ENCODE results near the gene FAXC.
"Not testable (repeated sequence)": the region's sequence is repeated elsewhere in the genome, so short reads cannot be mapped to it uniquely, and the experiment has no call there.

FAXC gene

DNA sequence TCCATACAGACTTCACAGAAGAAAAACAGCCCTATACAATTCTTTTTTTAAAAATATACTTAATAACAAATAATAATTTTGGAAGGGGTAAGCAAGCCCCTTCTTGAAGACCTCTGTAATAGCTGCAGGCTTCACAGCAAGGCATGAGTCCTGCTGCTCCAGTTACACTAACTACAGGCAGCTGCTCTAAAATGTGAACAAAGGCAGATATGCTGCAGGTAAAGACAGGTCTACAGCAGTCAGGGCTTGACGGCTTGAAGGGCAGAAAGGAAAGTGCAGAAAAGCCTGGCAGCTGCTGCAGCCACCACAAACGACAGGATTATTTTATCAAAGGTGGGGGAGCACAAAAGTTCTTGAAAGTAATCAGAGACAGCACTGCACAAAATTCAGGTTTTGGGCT is 11.3 kb downstream of the FAXC start:
- no peak for DNase-seq

DNA sequence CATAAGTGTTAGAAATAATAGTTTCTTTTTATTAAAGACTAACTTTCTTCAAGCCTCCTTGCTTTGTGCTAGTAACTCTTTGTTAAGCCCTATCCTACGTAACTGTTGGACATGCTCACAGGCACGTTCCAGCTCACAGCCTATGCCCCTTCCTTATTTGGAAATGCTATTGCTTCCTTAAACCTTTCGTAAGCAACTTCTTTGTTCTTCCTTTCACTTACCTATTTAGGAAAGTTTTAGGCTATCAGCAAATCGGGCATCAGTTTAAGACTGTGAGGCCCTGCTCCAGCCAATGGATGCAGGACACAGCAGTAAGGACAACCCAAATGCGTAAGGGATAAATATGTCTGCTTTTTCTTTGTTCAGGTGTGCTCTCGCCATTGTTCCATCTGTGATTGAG is 14.2 kb downstream of the FAXC start:
- not testable (repeated sequence) for DNase-seq

DNA sequence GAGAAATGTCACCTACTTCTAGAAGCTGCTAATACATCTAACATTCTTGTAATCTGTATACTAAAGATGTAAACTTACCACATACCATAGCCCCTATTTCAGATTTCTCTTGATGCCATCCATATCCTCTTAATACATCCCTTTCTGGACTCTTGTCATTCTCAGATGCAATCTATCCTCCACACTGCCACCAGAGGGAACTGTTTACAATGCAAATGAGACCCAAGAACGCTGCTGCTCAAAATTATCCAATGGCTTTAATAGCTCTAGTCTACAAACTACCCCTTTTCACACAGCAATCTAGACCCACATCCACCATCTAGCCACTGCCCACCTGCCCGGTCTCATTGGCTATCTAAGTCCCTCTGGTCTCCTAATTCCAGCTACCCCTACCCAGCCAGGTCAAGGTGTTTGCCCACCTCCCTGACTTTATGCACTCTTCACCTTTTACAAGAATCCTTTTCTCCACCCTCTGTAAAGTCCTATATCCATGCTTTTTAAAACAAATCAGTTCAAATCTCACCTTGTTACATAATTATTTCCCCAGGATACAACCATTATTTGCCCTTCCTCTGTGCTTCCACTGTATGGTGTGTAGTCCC is 14.8 kb downstream of the FAXC start:
- no peak for DNase-seq

DNA sequence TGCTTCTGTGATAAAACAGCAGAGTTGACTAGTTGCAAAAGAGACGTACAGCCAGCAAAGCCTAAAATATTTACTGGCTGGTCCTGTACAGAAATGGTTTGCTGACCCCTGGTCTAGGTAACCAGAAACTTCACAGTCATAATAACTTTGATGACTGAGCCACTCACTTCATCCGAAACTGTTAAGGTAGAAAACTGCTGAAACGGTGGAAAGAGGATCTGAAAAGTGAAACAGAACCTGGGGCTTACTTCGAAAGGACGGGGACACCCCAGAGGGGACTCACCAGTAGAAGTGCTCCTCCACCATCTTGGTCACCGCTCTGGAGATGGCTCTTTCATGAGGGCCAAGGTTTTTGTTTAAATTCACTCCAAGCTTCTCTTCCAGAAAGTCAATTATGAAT is 16.4 kb downstream of the FAXC start:
- no peak for DNase-seq

DNA sequence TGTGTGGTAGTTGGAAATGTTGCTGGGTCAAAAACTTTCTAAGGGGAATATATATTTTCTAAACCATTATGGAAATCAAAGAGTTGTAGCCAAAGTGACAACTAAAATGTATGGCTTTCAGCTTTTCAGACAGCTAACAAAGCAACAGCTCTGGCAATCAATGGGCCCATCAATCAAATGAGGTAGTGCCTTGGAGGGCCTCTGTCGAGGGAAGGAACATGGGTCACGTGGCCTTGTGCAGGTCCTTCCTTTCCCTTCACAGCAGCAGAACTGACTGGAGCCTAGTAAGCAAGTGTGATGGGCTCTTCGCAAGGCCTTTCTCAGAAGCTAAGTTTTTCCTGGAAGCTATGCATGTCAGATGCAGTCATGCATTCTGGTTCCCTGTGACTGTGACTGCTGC is 17.9 kb downstream of the FAXC start:
- no peak for DNase-seq

DNA sequence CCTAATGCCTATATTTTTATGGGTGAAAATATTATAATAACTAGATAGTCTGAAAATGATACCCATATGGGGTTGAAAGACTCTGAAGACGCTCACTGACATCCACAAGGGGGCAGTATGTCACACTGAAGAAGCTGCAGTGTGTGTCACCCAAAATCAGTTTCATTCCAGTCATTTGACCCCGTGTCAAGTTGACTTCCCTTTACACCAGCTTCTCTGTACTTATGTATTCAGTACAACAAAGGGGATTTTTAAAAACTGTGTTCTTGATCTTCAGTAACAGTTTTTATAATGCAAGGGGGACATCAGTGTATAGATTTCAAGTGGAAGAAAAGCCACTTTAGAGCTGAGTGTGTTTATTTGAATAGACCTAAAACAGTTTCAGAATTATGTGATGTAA is 19.3 kb downstream of the FAXC start:
- no peak for DNase-seq

DNA sequence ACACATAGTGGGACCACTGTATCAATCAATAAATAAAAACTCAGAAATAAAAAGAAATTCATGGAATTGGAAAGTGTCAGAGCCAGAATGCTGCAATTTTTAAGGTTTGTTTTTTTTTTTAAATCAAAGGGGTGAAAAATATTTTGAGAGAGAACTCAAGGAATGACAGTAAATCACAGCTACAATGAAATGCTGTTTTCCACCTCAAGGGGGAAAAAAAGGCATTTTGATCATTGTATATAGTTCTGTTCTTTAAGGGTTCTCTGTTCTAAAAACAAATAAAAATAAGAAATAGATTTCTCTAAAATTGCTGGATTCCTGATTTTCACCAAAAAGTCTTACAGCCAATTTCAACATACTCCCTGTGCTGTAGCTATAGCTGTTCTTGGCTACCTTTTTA is 24.5 kb downstream of the FAXC start:
- no peak for DNase-seq

DNA sequence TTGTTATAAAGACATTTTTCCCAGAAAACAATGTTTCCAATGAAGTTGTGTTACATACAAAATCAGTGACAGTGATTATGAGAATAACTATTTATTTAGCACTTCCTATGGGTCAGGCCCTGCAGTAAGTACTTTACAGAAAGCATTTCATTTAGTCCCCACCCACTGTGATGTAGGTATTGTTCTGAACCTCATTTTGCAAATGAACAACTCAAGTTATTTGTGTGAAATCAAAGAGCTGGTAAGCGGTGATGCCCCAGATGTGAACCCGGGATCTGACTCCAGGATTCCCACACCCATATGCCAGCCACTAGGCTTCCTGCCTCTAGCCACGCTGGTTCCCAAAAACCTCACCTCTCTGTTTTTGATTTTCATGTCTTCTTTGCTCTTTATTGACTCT is 30.9 kb downstream of the FAXC start:
- DNase-seq, result no peak

DNA sequence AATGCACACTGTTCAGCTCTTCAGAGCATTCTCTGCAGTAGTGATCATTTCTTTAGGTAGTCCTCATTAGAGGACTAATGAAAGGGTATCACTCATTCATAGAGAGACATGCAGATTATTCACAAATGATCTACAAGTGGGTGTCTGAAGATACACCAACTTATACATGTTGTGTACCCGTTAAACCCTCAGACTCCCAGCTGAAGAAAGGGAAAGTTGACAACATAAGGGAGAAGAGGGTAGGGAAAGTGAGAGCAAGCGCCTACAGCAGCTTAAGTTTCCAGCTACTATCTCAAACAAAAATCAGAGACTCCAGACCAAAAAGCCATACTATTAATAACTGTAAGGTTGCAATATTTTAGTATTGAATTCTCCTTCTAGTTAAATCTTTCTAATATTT is 37.1 kb downstream of the FAXC start:
- no peak for DNase-seq

DNA sequence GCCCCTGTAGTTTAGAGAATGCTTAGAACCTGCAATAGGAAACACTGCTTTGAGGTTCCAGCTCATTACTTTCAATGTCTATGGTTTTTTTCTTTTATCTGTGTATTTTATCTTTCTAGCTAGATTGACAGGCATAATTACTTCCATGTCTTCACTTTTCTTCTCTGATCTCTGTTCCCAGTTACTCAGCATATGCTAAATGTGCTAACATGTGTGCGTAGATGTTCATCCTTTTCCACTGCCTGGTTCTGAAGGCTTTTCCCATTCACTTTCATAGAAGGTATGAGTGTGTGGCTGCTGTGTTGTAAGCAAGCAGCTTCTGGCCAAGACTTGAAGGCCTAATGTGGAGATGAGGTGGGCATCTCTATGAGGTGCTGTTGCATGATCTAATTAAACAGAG is 38.9 kb downstream of the FAXC start:
- DNase-seq, result no peak

DNA sequence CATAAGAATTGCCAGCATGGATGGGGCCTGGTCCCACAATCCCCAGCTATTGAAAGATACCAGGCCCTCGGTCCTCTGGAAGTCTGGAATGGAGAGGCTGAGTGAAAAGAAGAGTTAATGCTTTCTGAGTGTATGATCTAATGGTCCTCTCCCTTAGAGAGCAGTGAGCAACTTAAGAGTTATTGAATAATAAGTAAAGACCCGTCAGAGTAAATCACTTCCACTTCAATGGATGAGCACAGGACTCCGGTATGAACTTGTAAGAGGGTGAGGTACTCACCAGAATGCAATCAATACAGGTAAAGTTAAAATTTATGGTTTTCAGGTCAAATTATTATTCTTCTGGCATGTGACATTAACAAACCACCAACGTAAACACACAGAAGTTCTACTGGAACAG is 39.9 kb downstream of the FAXC start:
- DNase-seq, result no peak

DNA sequence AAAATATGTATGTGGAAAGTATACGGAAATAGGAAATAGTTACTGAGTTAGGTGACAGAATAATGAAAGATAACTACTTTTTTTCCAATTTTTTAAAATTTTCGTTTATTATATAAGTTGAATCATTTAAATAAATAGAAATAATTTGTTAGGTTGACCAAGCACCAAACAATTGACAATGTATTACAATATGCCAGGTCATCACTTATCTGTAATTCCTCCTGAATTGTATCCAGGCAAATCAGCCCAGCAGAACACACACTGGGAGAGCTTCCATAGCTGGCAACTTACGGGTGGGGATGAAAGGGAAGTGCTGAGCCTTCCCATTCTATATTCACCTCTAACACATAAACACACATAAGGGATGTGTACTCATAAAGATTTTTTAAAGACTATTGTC is 40.7 kb downstream of the FAXC start:
- no peak for DNase-seq

DNA sequence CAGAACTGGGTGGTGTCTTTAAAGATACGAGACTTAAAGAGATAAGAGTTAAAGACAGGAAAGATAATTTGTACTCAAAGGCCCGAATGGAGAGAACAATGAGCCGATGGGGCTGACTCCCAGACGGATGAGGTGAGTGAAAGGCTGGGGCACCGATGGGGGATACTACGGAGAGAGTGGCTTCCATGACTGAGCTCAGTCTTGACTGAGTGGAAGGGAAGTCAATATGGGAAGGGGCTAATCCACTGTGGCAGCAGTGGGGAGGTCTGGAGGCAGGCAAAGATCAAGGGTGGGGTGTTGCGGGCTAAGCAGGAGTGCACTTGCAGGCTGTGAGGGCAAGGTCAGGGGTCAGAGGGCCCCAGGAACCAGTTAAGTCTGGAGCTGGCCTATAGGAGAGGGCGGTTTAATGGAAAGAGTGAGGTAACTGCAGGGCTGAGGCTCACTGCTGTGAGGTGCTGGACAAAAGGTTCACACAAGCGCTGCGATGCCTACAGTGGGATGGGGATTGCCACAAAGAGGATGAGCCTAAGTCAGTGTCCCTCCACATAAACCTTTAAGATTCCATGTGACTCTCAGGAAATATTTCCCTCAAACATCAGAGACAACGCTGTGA is 42.1 kb downstream of the FAXC start:
- no peak for DNase-seq

DNA sequence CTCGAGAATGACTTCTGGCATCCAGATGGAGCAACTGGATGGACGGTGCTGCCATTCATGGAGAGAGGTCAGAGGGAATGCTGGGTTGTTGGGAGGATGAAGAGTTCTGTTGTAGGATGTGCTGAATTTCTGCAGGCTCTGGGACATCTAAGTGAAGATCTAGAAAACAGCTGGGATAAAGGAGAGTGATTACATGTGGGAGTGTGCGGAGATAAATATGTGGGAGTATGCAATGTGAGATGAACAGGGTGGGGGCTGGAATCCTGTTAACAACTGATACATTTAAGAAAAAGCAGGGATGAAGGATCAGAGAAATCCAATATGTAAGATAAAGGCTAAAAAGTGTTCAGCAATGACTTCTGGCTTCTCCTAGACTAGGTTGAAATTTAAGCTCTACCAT is 43.1 kb downstream of the FAXC start:
- DNase-seq, result no peak

DNA sequence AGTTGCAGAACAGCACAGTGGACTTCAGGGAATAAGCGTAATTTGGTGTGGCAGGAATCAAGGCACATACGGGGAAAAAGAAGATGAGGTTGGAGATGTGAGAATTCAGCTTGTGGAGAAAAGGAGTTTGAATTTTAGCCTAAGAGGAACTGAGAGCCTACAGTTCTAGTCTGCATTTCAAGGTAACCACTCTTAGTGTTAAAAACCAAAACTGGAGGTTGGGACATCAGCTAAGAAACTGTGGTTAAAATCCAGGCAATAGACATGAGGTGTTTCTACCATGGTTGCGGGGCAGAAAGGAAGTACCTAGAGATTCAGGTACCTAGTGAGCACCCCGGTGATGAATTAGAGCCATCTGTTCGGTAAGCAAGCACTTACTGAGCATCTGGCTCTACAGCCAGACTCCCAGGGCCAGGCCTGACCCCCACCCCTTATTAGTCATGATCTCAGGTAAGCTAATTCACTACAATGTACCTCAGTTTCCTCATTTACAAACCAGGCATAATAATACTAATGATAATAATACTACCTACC is 44.4 kb downstream of the FAXC start:
- no peak for DNase-seq

DNA sequence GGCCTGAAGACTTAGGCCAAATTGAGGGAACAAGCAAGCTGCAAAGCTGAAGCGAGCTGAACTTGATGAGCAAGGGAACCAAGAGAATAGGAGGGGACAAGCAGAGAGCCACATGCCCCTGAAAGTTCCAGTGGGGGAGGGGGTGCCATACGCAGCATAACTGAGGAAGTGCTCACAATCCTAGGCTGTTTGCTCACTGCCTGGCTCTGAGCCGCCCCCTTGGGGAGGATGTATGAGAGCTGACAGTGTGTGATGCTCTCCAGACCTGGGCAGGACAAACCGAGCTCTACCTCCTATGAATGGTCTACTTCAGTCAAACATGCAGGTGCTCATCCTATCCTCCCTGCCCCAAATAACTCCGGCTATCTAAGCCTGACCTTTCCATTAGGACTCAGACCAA is 52.1 kb downstream of the FAXC start:
- DNase-seq, result no peak

DNA sequence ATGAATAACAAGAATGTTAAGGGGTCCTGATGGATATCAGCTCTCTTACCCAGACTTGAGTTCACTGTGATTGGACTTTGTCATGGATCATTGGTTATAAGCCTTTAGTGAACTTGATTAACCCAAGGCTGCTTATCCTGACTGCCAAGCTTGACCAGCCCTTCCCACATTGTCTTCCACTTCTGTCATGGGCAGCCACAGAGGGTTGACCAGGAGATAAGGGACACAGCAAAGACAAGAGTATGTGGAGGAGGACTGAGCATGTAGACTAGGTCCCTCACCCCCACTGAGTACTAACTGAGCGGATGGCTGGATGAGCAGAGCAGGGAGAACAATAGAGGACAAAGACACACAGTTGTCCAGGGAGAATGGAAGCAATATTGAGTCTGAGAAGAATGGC is 52.5 kb downstream of the FAXC start:
- no peak for DNase-seq

DNA sequence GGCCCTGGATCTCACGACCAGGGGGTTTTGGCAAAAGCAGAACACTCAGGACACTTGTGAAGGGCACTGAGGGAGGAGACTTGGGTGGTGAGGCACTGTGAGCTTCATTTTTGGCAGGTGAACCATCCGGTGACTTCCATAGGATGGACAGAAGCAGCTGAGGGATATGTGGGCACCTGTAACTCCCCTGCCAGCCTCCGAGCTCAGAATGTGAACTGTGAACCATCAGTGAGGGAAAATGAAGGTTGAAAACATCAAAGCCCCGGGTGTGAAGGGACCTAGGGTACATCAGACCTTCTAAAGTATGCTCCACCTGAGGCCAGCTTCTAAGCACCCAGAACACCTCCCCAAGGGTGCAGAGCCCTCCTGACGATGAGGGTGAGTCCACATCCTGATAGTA is 53.2 kb downstream of the FAXC start:
- no peak for DNase-seq

DNA sequence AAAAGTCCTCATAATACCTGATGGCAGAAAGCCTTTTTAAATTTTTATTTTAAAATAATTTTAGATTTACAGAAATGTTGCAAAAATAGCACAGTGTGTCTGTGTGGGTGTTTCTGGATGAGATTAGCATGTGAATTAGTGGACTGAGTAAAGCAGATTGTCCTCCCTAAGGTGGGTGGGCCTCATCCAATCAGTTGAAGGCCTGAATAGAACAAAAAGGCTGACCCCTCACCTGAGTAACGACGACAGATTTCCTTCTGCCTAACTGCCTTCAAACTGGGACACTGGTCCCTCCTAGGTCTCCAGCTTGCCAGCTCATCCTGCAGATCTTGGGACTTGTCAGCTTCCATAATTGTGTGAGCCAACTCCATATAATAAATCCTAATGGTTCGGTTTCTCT is 54.2 kb downstream of the FAXC start:
- DNase-seq, result no peak

DNA sequence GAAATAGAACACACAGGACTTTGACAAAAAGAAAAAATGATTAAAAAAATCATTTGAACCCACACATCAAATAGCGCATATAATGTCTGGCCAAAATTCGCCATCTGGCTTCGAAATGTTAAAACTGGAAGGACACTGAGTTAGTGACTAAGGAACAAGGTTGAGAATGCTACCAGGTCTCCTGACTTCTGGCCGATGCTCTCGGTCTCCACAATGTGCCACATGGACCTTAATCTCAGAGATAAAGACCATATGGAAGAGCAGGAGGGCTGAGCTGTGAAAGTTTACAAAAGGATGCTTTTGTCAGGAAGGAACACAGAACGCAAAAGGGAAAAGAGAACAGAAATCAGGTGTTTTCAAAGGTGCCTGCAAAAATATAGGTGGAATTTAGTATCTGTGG is 54.7 kb downstream of the FAXC start:
- no peak for DNase-seq

DNA sequence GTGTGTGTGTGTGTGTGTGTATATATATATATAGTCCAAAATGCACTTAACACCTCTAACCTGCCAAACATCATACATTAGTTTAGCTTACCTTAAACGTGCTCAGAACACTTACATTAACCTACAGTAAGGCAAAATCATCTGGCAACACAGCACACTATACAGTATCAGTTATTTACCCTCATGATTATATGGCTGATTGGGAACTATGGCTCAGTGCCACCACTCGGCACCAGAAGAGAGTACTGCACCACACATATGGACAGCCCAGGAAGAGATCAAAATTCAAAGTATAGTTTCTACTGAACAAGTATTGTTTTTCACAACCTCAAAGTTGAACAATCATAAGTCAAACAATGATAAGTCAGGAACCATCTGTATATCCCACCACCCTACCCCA is 59.8 kb downstream of the FAXC start:
- DNase-seq, result no peak

DNA sequence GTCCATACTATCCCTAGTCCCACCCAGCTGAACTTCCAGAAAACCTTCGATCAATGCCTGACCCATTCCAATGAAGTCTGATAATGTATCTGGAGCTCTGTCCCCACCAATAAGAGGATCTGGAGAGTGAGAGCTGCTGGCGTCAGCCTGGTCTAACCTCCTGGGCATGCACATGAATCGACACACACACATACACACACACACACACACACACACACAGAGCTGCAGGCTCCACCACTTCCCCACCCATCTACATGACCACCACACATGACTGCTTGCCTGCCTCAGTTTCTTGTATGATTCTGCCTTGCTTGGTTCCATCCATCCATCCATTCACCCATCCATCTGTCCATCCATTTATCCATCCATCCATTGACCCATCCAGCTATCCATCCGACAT is 60.8 kb downstream of the FAXC start:
- no peak for DNase-seq

DNA sequence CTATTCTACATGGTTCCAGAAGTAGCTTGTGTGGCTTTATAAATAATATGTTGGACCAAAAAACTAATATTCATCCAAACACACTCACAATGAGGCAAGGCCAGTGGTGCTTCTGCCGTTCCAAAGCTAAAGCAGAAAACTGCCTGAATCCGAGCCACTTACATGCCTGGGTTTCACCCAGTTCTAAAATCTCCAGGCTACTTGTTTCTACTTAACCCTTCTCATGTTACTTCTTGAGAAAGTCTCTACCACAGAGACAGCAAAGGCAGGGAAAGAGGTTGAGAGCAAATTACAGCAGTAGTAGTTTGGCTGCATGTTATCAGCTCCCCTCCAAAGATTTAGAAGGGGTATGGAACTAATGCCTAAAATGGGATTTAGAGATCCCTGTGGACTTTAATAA is 62.0 kb downstream of the FAXC start:
- no peak for DNase-seq

DNA sequence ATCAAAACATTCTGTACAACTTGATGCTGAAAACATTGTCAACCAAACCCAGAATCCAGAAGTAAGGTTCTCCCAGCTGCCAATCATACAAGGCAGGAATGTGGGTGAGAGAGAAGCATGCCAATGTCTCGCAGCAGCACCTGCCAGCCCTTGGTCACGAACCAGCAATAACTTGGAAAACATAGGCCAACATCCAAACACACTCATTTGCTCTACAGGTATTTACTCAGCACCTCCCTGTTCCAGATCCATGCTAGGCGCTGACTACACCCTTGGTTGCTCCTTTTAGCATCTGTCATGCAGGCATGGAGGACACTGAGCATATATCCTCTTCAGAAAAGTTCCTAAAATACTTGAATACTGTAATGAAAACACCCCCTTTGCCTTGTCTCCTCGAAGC is 63.6 kb downstream of the FAXC start:
- DNase-seq, result no peak

DNA sequence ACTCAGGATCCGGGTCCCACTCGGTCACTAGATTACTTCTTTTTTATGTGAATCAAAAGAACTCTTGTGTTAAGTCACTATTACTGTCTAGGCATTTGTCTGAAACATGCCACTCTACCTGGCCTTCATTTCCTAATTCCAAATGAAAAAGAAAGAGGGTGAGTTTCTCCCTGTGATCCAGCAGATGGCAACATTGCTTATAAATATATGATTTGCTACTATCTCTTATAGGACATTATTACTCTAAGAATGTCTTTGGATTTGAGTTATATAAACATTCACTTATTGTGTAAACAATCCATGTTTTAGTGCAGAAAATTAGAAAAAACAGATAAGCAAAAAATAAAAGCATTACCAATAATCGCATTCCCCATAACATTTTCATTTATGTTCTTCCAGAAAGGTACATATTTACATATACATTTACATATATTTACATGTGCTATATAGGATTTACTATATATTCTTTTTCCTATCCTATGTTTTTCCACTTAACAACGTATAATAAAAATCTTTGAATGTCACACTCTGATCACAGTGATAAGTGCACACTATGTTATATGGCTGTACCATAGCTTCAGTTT is 66.9 kb downstream of the FAXC start:
- no peak for DNase-seq
